Glomerular visceral epithelial cell (primary cell): ENCODE results near the gene C1D.
A peak's percentile ranks its signal among the peaks of the same experiment; 100 is the strongest.

Experiments
- DNase-seq: peaks from one replicate; pipeline ENCODE4 v3.0.0-alpha.2; 2016; ENCODE audit errors: extremely low spot score

C1D gene

DNA sequence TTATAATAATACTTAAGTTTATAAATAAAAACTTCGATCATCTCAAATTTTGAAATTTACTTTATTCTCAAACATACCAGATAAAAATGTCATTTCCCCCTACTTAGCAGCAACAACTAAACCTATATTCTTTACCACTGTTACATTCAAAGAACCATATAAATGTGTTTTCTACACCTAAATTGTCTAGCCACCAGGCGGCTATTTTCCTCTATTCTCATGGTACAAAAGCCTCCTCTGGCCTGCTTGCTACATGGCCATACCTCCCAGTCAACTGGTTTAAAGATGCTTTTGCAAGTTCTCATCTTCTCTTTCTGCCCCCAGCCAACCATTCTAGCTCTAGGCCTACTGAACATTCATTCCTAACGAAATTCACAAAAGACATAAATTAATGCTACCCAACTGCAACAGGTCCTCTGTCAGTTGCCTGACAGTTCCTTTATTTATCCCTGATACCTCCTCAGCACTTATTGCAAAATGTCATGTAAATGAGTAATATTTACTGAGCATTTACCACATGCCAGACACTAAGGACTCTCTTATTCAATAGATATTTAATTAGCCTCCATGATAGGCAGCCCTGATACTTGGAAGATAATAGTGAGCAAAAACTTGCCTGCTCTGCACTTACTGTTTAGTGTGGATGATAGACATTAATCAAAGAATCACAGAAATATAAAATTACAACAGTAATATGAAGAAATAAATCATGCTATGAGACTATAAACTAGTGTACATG, 5.0 kb downstream of the C1D start:
- no peak for DNase-seq

DNA sequence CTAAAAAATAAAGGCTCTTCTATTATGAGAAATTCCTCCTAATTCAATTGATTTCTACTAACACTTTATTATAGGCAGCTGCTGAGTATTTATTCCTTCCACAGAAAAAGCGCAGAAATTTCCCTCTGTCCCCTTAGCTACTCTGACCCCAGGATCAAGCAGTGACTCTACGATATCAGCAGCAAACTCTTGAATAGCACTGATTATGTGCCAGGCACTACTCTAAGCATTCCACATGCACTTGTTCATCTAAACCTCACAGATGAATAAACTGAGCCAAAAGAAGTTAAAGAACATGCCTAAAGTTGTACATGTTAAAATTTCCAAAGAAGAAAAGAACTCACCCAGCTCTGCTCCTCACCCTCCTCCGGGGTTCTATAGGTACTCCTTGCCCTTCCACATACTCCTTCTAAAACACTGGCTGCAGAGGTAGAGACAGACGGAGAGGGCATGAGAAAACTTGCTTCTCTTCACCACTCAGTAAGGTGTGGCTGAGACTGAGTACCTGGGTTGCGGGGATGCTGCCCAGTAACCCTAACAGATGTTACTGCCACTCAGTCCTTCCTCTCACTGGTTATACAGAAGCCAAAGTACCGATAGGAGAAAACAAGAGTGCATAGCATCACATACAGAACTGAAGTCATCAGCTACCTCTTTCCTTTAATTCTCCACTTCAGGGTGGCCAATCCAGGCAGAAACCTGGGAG, 9.9 kb downstream of the C1D start:
- no peak for DNase-seq

DNA sequence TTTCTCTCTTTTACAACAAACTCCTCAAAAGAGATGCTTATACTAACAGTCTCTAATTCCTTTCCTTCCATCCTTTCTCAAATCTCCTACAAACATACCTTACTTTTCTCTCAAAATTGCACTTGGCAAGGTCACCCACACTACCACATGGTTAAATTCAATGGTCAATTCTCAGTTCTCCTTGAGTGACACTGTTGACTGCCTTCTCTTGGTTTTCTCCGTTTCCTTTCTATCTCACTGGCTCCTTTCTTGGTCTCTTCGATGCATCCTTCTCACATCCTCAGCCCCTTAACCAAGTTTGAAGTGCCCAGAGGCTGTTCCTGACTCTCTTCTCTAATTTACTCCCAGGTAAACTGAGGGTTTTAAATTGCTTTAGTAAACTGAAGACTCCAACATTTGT, 12.5 kb downstream of the C1D start:
- no peak for DNase-seq

DNA sequence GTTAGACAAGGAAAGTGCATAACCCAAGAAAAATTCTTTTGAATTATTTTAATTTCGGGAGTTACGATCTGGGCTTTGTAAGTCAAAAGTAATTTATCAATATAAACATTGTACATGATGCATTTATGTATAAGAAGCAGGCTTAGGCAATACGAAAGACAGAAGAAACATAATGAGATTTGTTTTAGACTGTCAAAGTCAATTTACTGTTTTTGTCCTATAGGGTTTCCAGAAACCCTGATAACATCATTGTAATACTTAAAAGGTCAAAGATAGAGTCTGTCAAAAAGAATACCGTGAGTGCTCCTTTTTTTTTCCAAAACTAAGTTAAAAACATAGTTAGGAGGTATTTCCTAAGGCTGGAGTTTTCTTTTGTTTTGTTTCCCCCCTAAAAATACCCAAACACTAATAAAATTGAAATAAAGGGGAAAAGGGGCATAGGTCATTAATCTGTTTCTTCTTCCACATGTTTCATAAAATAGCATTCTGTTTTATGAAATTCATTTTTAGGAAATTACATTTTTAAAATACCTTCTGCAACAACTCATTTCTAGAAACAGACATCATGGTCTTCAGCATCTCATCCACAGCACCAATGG, 16.1 kb downstream of the C1D start:
- DNase-seq: no peak

DNA sequence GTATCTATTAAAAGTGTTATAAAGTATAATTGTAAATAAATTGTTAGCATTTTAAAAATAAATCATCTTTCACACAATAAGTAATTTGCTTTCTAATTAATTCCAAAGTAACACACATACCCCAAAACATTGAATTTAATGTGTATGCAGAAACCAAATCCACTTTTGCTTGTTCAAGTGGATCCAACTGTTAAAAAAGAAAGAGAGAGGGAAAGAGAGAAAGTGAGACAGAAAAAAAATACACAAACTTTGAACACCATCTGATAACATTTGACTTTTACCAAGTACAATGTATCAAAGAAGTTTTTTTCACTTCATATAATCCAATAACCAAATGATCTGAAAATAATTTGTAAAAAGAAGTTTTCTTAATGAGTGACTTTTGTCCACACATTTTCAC, 16.6 kb downstream of the C1D start:
- no peak for DNase-seq

DNA sequence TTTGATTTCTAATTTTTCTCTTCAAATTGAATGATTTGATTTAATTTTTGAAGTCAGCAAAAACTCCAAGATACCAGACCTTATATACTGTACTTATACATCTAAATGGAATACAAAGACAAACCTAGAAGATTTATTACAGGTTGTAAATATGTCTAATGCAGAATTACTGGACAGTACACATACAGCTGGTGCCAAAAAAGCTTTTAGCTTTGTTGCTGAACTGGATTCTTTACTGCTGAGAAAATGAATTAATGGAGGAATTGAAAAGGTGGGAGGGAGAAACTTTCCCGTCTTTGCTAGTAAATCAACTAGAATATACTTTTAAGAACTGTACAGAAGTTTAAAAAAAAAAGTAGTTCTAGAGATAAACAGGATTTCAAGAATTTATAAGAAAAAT, 17.5 kb downstream of the C1D start:
- no peak for DNase-seq

DNA sequence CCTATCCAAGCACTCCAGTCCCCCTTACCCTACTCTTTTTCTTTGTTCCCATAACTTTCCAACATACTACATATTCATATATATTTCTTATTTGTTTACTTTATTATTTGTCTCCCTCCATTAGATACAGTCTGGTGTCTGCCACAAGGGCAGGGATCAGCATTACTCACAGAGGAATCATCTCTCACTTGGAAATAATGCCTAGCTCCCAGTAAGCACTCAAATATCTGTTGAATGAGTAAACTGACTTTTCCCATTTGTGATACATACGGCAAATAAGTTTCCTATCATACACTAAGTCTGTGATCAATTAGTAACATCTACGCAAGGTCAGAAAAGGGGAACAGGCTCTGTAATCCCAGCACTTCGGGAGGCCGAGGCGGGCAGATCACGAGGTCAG, 18.7 kb downstream of the C1D start:
- peak; percentile 3 for DNase-seq

DNA sequence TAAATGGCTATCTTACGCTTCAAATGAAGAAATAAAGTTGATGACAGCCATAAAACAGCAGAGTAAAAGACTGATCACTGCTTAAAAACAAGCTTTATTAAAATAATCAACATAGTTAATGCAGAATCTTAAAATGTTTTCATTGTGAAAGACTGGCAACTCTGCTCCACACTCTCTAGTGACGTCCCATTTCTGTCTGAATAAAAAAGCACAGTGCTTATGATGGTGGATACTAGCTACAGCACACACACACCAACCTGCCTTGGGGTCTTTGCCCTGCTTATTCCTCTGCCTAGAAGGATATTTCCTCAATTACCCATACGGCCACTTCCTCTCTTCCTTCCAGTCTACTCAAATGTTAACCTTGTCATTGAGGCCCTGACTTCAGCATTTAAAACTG, 19.1 kb downstream of the C1D start:
- DNase-seq: no peak

DNA sequence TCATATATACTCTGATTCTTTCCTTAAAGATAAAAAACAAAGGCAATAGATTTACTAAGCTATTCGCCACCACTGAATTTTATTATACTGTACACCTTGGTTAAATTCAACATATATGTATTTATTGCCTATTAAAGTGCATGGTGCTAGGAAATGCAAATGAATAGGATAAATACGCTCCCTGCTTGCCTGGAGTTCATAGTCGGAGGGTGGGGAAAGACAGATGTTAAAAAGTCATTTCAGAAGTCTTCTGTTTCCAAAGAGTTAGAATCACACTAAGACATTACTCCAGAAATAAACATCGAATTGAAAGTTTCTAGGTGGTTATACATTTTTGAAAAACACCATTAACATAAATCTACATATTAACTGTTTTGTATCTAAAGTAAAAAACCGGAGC, 19.8 kb downstream of the C1D start:
- DNase-seq: no peak

DNA sequence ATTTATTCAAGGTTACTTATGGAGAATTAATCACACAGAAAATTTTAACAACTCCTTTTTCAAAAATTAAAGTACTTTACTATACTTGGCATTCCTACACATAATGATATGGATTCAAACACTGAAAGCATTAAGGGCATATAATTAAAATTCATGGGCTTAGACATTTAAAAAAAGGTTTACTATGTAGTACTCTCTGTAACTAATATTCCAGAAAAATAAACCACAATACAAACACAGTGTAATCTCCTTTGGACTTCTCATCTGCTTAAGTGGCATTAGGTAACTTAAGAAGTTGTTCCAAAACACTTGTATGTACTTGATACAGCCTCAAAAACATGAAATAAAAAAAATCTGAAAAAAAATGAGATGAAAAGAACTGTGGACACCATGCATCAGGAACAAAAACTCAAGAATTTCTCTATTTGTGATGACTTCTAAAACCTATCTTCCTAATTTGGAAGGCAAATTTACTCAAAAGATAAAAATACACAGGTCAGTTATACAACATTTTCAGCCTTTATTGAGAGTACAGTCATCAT, 21.0 kb downstream of the C1D start:
- DNase-seq: no peak

DNA sequence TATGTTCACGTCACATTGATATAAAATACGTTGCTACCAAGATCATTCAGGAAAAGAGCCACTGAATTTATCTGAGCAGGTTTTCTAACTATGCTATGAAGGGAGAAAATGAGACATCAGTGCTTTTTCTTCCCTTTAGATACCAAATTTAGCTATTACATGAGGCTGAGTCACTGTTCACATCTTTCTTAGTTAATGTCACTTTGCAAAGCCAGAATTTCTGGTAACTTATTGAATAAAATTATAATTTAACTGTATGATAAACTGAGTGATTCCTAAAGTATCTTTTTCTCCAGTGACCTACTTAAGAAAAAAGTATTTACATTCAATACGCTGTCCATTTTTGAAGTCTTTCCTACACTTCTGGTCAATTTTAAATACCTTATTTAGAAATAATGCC, 22.7 kb downstream of the C1D start:
- DNase-seq: no peak

DNA sequence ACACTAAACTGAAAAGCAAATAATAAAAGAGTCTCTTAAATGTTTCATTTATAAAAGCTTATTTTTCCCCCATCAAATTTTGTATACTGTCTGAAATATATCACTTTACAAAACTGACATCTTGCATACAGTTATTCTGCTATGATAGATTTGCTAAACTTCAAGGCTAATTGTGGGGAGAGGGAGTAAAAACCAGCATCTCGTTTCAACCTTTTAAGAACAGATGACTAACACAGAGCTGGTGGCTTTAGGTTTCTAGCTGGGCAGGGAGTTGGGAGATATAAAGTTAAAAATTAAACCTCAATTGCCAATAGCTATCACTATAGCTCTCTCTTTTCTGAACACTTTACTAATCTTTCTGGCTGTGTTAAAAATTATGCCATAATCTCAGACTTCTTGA, 23.5 kb downstream of the C1D start:
- peak; percentile 19 for DNase-seq

DNA sequence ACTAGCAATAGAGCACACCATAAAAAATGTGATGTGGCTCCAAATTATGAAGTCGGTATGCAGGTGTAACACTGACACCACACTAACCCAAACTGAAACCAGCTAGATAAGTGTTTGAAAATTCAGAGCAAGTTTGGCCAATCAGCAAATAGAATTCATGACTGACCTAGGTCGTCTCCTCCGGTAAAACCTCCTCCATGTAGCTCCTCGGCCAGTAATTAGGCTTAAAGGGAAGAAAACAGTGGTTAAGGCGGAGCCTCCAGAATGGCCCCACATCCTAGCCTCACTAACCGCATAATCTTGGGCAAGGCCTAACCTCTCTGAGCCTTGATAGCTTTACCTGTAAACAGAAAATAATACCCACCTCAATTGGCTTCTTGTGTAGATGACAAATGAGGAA, 30.1 kb downstream of the C1D start:
- no peak for DNase-seq

DNA sequence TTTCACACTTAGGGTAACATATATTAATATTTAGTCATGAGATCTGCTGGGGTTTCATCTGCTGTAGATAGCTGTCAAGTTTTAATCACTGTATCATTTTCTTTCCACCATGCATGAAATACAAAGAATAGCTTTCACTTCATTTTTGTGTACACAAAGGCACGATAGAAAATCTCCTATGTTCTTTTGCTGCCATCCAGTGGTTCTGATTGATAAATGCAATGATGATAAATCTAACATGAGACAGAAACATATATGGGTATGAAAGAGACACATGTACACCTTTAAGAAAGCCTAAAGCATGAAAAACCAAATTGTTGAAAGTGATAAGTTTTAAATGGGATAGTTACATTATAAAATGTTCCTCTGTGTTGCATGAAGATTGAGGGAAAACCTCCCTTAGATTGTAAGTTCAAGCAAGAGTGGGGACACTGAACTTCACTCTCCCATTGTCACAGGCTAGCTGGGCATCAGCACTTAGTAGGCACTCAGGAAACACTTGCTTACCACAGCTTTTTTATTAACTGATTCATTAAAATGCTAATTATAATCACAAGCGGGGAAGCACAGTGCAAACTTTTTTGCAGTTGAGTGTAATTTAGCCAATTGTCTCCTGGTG, 31.2 kb downstream of the C1D start:
- peak; percentile 51 for DNase-seq

DNA sequence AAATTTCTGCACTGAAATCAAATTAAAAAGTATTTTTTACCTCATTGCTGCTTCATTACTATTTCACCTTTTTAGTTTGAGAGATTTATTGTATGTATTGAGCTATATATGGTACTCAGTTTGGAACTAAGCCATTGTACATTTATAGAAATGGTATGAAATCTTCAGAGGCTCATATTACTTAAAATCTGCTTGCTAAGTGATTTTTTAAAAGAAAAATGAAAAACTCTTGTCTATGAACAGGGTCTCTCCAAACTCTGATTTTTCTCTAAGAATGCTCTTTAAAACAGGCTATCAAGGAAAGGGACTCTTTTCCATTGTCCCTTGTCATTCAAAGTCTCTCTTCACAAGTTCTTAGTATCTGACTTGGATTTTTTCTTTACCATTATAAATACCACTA, 31.8 kb downstream of the C1D start:
- DNase-seq: no peak

DNA sequence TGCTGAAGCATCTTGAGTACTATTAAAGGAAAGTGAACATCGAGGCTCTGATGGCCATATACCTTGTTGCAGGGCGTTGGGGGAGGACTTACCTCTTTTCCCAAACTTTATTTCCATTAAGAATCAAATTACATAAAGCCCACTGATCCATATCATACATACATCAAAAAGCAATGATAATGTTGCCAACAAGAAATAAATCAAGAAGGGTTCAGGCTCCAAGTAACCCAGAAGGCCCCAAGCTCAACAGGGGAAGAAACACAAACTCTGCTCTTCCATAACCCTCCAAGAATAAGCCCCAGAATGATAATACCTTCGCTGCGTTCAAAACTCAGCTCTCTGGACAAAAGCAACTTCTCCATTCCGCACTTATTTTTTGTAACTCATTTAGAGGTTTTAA, 32.3 kb downstream of the C1D start:
- no peak for DNase-seq

DNA sequence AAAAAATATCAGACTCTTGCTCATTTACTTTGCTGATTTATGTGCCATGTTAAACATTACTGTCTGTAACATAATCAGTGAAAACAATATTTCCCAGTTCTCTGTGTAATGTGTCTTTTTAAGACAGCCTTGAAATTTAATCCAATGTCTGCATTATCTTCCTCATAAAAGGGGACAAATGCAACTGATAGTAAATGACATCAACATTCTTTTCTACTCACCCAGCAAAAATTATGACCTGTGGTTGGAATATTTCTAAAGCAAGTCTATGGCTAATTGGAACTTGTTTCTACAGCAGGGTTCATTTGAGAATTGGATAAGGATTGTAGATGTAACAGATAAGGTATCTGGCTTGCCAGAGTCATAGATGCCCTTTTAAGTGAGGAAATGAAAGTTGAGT, 34.8 kb downstream of the C1D start:
- DNase-seq: no peak

DNA sequence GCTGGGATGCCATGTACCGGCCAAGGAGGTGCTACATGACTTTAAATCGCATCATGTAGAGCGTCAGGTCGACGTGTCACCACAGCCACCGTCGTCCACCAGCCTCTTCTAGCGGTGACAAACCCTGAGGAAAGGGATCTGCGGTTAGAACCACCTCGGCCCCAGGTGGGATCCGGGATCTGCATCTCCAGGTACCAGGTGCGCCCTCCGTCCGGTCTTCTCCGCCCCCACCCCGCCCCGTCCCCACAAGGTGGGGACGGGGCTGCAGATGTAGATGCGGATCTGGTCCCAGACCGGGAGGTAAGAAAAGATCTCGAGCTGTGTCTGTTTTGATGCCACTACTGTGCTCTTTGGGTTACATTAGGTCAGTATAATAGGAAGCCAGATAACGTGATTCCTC, 38.4 kb downstream of the C1D start:
- no peak for DNase-seq

DNA sequence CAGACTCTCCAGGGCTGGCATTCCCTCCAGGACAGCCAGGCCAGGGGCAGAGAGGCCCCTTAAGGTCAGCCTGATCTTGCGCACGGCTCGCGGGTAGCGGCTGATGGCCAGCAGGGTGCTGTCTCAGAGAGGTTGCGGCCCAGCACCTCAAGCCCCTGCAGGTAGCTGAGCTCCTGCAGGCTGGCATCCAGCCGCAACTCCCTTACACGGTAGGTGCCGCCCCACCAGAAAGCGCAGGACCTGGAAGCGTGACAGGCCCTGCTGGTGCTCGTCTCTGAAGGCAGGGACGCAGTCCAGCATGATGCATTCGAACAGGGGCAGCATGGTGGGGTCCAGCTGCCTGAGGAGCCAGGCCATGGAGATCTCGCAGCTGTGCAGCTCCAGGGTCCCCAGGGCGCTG, 38.9 kb downstream of the C1D start:
- no peak for DNase-seq

DNA sequence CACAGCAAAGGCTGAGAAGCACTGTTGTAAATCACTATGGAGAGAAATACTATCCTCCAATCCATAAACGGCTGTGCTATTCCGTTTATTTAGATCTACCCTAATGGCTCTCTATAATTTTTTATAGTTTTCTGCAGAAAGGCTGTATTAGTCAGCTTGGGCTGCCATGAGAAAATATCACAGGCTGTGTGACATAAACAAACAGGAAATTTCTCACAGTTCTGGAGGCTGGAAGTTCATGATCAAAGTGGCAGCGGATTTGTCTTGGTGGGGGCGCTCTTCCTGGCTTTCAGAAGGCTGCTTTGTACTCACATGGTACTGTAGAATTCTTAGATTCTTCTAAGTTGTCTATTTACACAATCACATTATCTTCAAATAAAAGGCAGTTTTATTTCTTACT, 44.1 kb downstream of the C1D start:
- no peak for DNase-seq

DNA sequence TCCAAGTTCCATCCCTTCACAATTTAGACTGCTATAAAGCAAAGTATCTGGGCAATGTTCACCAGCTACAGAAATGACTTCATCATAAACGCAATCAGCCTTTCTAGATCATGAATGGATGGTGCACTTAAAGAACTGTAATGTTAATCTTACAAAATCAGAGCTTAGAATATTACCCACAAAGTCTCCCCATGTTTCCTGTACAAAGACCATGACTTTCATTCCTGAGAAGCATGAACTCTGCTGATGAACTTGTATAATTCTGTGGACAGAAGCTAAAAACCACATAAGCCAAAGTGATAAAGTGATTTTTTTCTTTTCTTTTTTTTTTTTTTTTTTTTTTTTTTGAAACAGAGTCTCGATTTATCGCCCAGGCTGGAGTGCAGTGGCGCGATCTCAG, 53.3 kb downstream of the C1D start:
- no peak for DNase-seq

DNA sequence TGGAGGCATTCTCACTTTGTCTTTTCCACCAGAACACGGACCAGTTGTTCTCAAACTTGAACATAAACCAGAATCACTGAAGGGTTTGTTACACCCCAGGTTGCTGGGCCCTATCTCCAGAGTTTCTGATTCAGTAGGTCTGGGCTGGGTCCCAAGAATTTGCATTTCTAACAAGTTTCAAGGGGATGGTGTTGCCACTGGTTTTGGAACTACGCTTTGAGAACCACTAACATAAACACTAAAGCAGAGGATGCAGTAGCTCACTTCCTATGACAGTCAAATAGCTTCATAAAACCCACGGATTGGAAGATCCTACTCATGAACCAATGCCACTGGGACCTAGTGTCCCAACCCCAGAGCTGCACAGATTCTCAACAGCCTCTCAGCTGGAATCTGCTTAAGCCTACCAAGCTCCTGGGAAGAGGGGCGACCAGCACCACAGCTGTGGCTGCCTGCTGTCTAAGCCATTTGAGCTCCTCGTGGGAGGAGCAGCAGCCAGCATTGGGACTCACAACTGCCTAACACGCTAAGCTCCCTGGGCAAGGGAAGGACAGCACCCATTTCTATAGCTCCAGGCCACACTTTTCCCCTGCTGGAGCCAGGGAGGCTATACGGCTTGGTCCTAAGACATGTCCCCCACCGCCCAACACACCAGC, 62.5 kb downstream of the C1D start:
- DNase-seq: no peak
